GM19468 (cell line): ENCODE data around the gene NAALAD2.
"Not testable (repeated sequence)": the region's sequence is repeated elsewhere in the genome, so short reads cannot be mapped to it uniquely, and the experiment has no call there.

Source experiments
- ATAC-seq: cut with Tn5 transposase; IDR thresholded peaks from one replicate; pipeline ENCODE4 v1.9.1; 2021; ENCODE audit warnings: mild to moderate bottlenecking, moderate library complexity, moderate number of reproducible peaks; ENCODE audit not compliant: unreplicated experiment; ENCODE audit errors: extremely low read depth

Gene NAALAD2

DNA sequence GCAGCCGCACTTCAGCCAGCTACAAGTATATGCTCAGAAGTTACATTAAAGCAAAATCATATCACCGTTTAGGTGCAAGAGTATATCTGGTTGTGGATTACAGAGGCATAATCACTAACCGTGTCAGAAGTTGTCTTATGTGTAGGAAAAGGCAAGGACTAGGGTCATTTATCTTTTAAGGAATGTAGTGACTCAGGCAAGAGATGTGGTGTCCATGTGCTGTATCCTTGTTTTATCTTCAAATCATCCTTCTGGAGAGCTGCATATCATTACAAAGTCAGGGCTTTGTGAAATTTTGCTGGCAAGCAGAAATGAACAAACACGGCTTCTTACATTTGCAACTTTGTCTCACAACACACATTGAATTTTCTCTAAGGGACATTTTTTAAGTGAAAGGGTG lies 101.1 kb downstream of the NAALAD2 start:
- no peak for ATAC-seq

GRCh38 chr11:90237004-90237403 lies 102.5 kb downstream of the NAALAD2 start:
- ATAC-seq = no peak

GRCh38 chr11:90239967-90240636 lies 105.6 kb downstream of the NAALAD2 start:
- ATAC-seq = not testable (repeated sequence)

GRCh38 chr11:90241414-90241813 lies 107.0 kb downstream of the NAALAD2 start:
- ATAC-seq = no peak
